ENCODE measurements around the gene NDUFB7. TPM values are rescaled to one million over a fixed set of nuclear protein-coding genes. Genes with fewer than 3 reads are reported as not detected.
"Not testable (repeated sequence)": the region's sequence is repeated elsewhere in the genome, so short reads cannot be mapped to it uniquely, and the experiment has no call there.

The NDUFB7 gene
- total RNA-seq, 1 donor from 2014 or later = 133 TPM

DNA sequence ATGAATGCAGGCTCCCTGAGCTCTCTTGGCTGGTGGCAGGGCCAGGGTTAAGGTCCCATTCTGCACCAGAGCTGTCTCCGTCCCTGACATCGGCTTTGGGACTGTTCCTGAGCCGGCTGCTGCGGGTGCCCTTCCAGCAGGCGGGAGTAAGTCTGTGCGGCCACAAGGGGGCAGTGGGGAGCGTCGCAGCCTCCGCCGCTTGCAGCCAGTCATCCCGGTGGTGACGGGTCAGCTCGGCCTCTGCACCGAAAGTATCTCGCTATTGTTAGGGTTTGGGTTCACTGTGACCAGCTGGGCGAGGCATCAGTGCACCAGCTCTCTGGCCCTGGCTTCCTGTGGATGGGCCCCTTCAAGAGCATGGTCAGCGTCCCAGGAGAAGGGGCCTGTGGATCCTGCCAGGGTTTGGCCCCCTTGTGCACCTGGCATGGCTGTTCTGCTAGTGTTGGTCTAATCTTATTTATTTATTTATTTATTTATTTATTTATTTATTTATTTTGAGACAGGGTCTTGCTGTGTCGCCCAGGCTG, 15.1 kb downstream of the NDUFB7 start:
- Mint-ChIP-seq H3K4me3 (no peak overlapping the region), H3K4me1 (ENCODE audit: low read depth) (peaks cover 11% of the 10 kb centered on the region), H3K9me3 (no peaks in the 10 kb centered on the region), H3K27me3 (ENCODE audit: insufficient read depth) (no peaks in the 10 kb centered on the region), H3K36me3 (ENCODE audit: low read depth) (peaks cover 3% of the 10 kb centered on the region), H3K27ac (peak overlapping the region; percentile 34)
- peak; percentile 60 for DNase-seq (ENCODE audit: low spot score)
- intact Hi-C loops (cut with micrococcal nuclease) = loop anchor here (2.0 to 5.0 kb wide), 2 partner anchors 16 to 131 kb away; partner anchors contain the start of gene NDUFB7

DNA sequence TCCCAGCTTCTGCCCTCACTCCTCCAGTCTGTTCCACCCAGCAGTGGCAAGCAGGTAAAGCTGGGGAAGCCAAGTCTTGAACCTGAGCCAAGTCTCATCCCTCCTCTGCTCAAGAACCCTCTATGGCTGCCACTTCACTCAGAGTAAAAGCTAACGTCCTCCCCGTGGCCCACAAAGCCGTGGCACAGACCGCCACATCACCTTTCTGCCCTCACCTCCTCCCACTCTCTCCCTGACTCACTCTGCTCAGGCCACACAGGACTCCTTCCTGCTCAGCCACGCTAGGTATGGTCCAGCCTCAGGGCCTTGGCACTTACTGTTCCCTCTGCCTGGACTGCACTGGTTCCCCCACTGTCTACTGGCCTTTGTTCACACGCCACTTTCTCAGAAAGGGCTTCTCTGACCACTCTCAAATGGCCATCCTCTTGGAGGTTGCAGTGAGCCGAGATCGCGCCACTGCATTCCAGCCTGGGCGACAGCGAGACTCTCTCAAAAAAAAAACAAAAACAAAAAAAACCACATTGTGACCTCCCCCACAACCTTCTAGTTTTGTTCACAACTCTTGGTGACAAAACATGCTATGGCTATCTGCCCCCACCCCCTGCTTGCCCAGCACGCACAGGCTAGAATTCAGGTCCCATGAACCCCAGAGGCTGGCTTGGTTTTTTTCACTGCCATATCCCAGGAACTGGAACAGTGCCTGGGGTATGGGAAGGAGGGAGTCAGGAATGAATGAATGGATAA, 15.8 kb downstream of the NDUFB7 start:
- no peak overlapping the region for H3K4me3 Mint-ChIP-seq
- no peaks in the 10 kb centered on the region for H3K27me3 Mint-ChIP-seq (ENCODE audit: insufficient read depth)
- intact Hi-C loops (cut with micrococcal nuclease) = loop anchor here (2.0 to 5.0 kb wide), 2 partner anchors 17 to 131 kb away; partner anchors contain the start of gene NDUFB7
- H3K36me3 Mint-ChIP-seq (ENCODE audit: low read depth) = peaks cover 3% of the 10 kb centered on the region
- DNase-seq (ENCODE audit: low spot score) = no peak
- peaks cover 11% of the 10 kb centered on the region for H3K4me1 Mint-ChIP-seq (ENCODE audit: low read depth)
- H3K27ac Mint-ChIP-seq = no peak overlapping the region
- no peaks in the 10 kb centered on the region for H3K9me3 Mint-ChIP-seq

DNA sequence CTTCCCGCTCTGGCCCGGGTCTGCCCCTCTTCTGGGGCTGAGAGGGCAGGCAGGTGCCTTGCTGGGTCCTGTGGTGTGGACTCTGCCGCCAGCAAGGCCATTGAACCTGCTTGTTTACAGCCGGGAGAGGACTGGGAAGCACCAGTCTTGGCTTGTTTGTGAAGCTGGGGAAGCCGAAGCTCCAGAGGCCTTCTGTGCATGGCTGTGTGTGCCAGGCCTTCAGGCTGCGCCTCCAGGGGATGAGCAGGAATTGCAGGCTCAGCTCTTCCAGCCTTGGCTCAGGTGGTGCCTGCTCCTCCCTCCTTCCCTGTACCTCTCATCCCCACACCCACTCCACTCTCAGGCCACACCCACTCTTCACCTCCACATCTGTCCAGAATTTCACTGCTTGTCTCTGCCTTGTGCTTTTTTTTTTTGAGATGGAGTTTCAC, 17.5 kb downstream of the NDUFB7 start:
- H3K4me1 Mint-ChIP-seq (ENCODE audit: low read depth) = peaks cover 17% of the 10 kb centered on the region
- H3K4me3 Mint-ChIP-seq = no peak overlapping the region
- DNase-seq (ENCODE audit: low spot score) = no peak
- intact Hi-C loops (cut with micrococcal nuclease) = no loop called here
- H3K27me3 Mint-ChIP-seq (ENCODE audit: insufficient read depth) = no peaks in the 10 kb centered on the region
- H3K9me3 Mint-ChIP-seq = no peaks in the 10 kb centered on the region
- H3K27ac Mint-ChIP-seq = no peak overlapping the region
- peaks cover 6% of the 10 kb centered on the region for H3K36me3 Mint-ChIP-seq (ENCODE audit: low read depth)

DNA sequence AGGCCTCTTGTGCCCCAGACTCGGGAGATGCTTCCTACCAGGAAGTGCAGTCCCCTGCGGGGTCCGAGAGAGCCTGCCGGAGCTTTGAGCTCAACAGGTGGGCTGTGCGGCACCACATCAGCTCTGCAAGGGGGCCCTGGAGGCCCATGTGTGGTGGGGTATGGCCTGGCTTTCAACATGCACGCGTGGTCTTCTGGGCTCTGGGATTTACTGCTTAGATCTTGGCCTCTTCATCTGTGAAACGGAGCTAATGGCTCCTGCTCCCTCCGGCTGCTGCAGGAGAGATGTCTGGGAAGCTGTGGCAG, 18.0 kb downstream of the NDUFB7 start:
- Mint-ChIP-seq H3K27ac (no peak overlapping the region), H3K36me3 (ENCODE audit: low read depth) (peaks cover 6% of the 10 kb centered on the region), H3K4me3 (no peak overlapping the region), H3K27me3 (ENCODE audit: insufficient read depth) (no peaks in the 10 kb centered on the region), H3K9me3 (no peaks in the 10 kb centered on the region), H3K4me1 (ENCODE audit: low read depth) (peaks cover 17% of the 10 kb centered on the region)
- no peak for DNase-seq (ENCODE audit: low spot score)
- intact Hi-C loops (cut with micrococcal nuclease) = no loop called here

DNA sequence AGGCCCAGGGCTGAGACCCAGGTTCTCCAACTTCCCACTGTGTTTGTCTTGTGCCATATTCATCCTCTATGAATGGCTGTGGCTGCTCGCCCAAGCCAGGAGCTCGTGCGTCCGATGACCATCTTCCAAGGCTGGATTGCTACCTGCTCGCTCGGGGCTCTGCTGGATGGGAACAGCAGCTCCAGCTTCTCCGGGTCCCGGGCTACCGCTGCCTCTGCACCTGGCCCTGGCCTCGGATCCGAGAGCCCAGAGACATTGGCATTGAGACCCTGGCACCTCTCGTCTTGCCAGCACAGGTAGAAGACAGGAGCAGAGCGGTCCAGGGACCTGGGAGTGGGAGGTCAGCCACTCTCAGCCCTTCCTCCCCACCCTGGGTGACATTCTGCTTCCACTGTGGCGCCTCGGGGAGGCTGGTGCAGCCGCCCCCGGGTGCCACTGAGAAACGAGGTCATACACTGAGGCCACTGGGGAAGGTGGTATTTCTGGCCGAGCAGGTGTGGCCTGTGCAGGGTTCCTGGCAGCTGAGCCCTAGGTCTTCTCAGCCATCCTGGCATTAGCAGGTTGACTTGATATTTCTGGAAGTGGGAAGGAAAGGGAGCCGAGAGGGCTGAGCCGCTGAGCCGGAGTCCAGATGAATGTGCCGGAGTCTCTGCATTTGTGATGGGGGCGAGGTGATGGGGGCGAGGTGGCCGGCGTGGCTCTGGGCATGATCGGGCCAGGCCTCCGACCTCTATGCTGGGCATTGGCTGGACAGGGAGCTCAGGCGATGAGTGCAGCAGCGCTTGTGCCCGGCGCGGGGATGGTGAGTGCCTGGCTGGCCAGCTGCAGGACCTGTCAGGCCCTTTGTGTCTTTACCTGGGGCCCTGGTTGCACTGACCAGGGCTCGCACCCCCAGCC, 18.6 kb downstream of the NDUFB7 start:
- no peaks in the 10 kb centered on the region for H3K9me3 Mint-ChIP-seq
- DNase-seq (ENCODE audit: low spot score) = no peak
- no peak overlapping the region for H3K27ac Mint-ChIP-seq
- peaks cover 8% of the 10 kb centered on the region for H3K36me3 Mint-ChIP-seq (ENCODE audit: low read depth)
- peaks cover 17% of the 10 kb centered on the region for H3K4me1 Mint-ChIP-seq (ENCODE audit: low read depth)
- no peaks in the 10 kb centered on the region for H3K27me3 Mint-ChIP-seq (ENCODE audit: insufficient read depth)
- intact Hi-C loops (cut with micrococcal nuclease) = no loop called here
- no peak overlapping the region for H3K4me3 Mint-ChIP-seq

DNA sequence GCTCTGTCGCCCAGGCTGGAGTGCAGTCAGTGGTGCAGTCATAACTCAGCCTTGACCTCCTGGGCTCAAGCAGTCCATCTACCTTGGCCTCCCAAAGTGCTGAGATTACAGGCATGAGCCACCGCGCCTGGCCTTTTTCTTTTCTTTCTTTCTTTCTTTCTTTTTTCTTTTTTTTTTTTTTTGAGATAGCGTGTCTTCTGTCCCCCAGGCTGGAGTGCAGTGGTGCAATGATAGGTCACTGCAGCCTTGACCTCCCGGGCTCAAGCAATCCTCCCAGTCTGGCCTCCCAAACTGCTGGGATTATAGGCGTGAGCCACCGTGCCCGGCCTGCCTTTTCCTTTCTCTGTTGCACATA, 19.9 kb downstream of the NDUFB7 start:
- H3K27ac Mint-ChIP-seq; DNase-seq (ENCODE audit: low spot score); H3K27me3 Mint-ChIP-seq (ENCODE audit: insufficient read depth); intact Hi-C loops (cut with micrococcal nuclease); H3K4me3 Mint-ChIP-seq; H3K36me3 Mint-ChIP-seq (ENCODE audit: low read depth); H3K9me3 Mint-ChIP-seq: not testable (repeated sequence)
- peaks cover 17% of the 10 kb centered on the region for H3K4me1 Mint-ChIP-seq (ENCODE audit: low read depth)

DNA sequence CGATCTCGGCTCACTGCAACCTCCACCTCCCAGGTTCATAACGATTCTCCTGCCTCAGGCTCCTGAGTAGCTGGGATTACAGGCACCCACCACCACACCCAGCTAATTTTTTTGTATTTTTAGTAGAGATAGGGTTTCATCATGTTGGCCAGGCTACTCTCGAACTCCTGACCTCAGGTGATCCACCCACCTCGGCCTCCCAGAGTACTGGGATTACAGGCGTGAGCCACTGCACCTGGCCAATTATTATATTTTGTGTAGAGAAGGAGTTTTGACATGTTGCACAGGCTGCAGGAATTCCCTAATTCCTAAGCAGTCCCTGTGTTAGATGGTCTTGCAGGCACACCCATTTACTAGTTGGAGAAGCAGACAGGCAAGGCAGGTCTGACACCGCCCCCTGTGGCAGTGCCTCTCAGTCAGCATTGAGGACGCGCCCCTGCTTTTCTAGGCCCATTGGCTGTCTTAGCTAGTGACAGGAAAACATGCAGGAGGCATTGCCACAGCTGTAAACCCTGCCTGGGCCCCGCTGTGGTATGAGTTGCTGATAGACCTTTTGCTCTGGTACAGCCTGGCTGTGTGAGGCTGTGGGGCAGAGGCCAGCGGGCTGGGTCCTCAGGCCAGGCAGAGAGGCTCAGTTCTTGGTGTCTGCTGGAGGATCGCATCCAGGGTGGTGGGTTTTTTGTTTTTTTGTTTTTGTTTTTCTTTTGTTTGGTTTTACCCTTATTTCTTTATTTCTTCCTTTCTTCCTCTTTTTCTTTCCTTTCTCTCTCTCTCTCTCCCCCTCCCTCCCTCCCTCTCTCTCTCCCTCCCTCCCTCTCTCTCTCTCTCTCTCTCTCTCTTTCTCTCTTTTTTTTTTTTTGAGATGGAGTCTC, 20.5 kb downstream of the NDUFB7 start:
- H3K4me3 Mint-ChIP-seq; H3K9me3 Mint-ChIP-seq; H3K36me3 Mint-ChIP-seq (ENCODE audit: low read depth); H3K27me3 Mint-ChIP-seq (ENCODE audit: insufficient read depth): not testable (repeated sequence)
- H3K4me1 Mint-ChIP-seq (ENCODE audit: low read depth) = peaks cover 12% of the 10 kb centered on the region
- H3K27ac Mint-ChIP-seq = peak overlapping the region; percentile 72
- DNase-seq (ENCODE audit: low spot score) = peak; percentile 63
- intact Hi-C loops (cut with micrococcal nuclease) = loop anchor here (2.0 kb wide), 1 partner anchor 23 kb away; the partner anchor contains the start of gene TECR

DNA sequence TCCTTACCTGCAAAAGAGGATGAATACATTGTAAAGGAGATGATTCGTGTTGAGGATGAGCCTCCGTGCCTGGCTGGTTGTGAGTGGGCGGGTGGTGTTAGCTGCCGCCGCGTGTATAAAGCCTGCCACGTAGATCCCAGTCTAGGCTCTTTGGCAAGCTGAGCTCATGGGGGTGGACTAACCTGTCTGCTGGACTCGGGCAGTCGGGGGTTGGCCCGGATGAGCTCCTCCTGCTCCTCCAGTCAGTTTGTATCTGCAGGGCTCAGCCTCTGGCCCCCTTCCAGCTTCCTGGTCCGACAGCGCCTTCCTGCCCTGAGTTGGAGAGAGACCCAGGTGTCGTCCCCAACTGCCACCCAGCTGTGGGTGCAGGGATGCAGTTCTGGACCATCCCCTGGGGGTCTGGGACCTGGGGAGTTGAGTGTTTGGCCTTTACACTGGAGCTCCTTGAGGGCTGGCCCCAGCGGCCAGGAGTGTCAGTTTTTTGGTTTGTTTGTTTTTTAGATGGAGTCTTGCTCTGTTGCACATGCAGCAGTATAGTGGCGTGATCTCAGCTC, 21.6 kb downstream of the NDUFB7 start:
- H3K36me3 Mint-ChIP-seq (ENCODE audit: low read depth) = peaks cover 6% of the 10 kb centered on the region
- no peaks in the 10 kb centered on the region for H3K9me3 Mint-ChIP-seq
- intact Hi-C loops (cut with micrococcal nuclease) = loop anchor here (2.0 kb wide), 1 partner anchor 21 kb away; the partner anchor contains the start of gene TECR
- H3K4me3 Mint-ChIP-seq = no peak overlapping the region
- peak overlapping the region; percentile 14 for H3K27ac Mint-ChIP-seq
- DNase-seq (ENCODE audit: low spot score) = no peak
- H3K4me1 Mint-ChIP-seq (ENCODE audit: low read depth) = peaks cover 6% of the 10 kb centered on the region
- no peaks in the 10 kb centered on the region for H3K27me3 Mint-ChIP-seq (ENCODE audit: insufficient read depth)

DNA sequence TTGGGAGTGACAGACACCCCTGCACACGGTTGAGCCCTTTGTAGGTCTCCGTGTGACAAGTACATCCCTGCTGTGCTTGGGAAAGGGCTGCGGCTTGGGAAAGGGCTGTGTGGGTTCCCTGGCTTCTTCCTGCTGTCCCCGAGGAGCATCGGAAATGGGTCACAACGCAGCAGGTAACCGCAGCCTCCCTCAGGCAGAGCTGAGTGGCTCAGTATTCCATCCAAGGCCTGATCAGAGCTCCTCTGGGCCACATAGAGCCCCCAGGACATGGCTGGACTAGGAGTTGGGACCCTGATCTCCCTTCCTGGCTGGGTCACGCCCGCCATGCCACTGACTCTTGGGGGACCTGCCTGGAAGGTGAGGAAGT, 26.2 kb downstream of the NDUFB7 start:
- intact Hi-C loops (cut with micrococcal nuclease) = no loop called here
- H3K27ac Mint-ChIP-seq = no peak overlapping the region
- no peaks in the 10 kb centered on the region for H3K9me3 Mint-ChIP-seq
- no peak for DNase-seq (ENCODE audit: low spot score)
- no peaks in the 10 kb centered on the region for H3K27me3 Mint-ChIP-seq (ENCODE audit: insufficient read depth)
- no peak overlapping the region for H3K4me3 Mint-ChIP-seq
- H3K36me3 Mint-ChIP-seq (ENCODE audit: low read depth) = peaks cover 6% of the 10 kb centered on the region
- H3K4me1 Mint-ChIP-seq (ENCODE audit: low read depth) = peaks cover 6% of the 10 kb centered on the region

DNA sequence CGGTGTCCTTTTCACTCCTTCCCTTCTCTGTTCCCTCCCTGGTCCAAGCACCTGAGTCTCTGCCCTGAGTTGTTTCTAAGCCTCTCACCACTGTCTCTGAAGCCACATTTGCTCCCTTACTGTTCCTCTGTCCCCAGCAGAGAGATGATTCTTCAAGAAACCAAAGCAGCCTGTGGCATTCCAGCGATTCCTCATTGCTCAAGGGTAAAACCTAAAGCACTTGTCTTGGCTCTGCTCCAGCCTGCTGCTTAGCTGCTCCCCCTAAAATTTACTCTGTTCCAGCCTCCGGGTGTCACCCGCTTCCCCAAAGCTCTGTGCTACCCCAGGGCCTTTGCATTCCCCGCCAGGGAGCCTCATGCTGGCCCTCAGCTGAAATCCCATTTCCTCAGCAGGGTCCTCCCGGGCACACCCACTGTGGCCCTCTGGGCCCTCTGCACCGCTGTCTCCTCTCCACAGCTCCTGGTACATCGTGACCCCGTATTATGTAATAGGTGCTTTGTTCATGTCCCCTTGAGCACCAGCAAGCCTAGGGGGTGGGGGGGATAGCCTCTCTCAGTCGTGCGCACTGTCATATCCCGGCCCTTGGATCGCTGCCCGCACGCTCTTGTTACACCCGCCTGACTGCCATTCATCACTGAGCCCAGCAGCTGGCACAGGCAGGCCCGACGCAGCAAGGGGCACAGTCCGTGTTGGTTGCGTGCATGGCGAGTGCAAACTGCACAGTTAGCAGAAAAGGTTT, 26.7 kb downstream of the NDUFB7 start:
- H3K4me1 Mint-ChIP-seq (ENCODE audit: low read depth) = peaks cover 5% of the 10 kb centered on the region
- no peak for DNase-seq (ENCODE audit: low spot score)

DNA sequence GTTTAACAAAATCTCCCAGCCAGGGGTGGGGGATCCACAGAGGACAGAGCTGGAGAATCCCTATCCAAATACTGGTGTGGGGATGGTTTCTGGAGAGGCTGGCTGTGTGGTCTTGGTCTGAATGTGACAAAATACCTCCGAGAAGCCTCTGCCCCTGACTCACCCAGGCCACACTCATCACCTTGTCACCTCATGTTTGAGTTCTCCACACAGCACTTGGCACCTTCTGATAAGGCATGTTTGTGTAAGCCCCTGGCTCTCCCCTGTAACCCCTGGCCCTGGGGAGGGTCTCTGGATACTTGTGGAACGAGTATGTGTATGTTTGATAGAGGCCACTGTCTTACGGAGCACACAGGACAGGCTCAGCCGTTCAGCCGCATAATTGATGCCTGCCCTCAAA, 27.8 kb downstream of the NDUFB7 start:
- no peak overlapping the region for H3K27ac Mint-ChIP-seq
- no peaks in the 10 kb centered on the region for H3K9me3 Mint-ChIP-seq
- no peaks in the 10 kb centered on the region for H3K27me3 Mint-ChIP-seq (ENCODE audit: insufficient read depth)
- H3K4me3 Mint-ChIP-seq = no peak overlapping the region
- intact Hi-C loops (cut with micrococcal nuclease) = no loop called here
- peaks cover 3% of the 10 kb centered on the region for H3K36me3 Mint-ChIP-seq (ENCODE audit: low read depth)
- no peak for DNase-seq (ENCODE audit: low spot score)
- H3K4me1 Mint-ChIP-seq (ENCODE audit: low read depth) = no peaks in the 10 kb centered on the region

More for the DNA sequence above, 26.7 kb downstream of the NDUFB7 start:
- Mint-ChIP-seq H3K4me3 (no peak overlapping the region), H3K27me3 (ENCODE audit: insufficient read depth) (no peaks in the 10 kb centered on the region), H3K9me3 (no peaks in the 10 kb centered on the region), H3K36me3 (ENCODE audit: low read depth) (peaks cover 6% of the 10 kb centered on the region), H3K27ac (no peak overlapping the region)
- intact Hi-C loops (cut with micrococcal nuclease) = no loop called here
